ENCODE data around the gene USP33.
"Not testable (repeated sequence)": the region's sequence is repeated elsewhere in the genome, so short reads cannot be mapped to it uniquely, and the experiment has no call there.

The USP33 gene

GRCh38 chr1:77672374-77672773 lies 87.3 kb downstream of the USP33 start:
- H3K36me3 Mint-ChIP-seq (ENCODE audit: low read depth), result peaks cover 6% of the 10 kb centered on the region
- H3K4me3 Mint-ChIP-seq, result no peak overlapping the region
- H3K27ac Mint-ChIP-seq, result no peak overlapping the region
- no peaks in the 10 kb centered on the region for H3K27me3 Mint-ChIP-seq (ENCODE audit: low read depth)
- DNase-seq (ENCODE audit: low spot score), result no peak
- no peaks in the 10 kb centered on the region for H3K9me3 Mint-ChIP-seq
- H3K4me1 Mint-ChIP-seq (ENCODE audit: low read depth), result peaks cover 38% of the 10 kb centered on the region

GRCh38 chr1:77671836-77672235 lies 87.8 kb downstream of the USP33 start:
- no peak for DNase-seq (ENCODE audit: low spot score)
- H3K9me3 Mint-ChIP-seq, result no peaks in the 10 kb centered on the region
- H3K27me3 Mint-ChIP-seq (ENCODE audit: low read depth), result no peaks in the 10 kb centered on the region
- H3K36me3 Mint-ChIP-seq (ENCODE audit: low read depth), result peaks cover 6% of the 10 kb centered on the region
- no peak overlapping the region for H3K27ac Mint-ChIP-seq
- H3K4me1 Mint-ChIP-seq (ENCODE audit: low read depth), result peaks cover 40% of the 10 kb centered on the region
- H3K4me3 Mint-ChIP-seq, result peak overlapping the region; percentile 14

GRCh38 chr1:77670330-77670729 lies 89.3 kb downstream of the USP33 start:
- Mint-ChIP-seq H3K9me3 (no peaks in the 10 kb centered on the region), H3K27ac (no peak overlapping the region), H3K27me3 (ENCODE audit: low read depth) (no peaks in the 10 kb centered on the region), H3K4me1 (ENCODE audit: low read depth) (peaks cover 39% of the 10 kb centered on the region), H3K4me3 (no peak overlapping the region), H3K36me3 (ENCODE audit: low read depth) (peaks cover 2% of the 10 kb centered on the region)
- DNase-seq (ENCODE audit: low spot score), result no peak

GRCh38 chr1:77668924-77669449 lies 90.7 kb downstream of the USP33 start:
- Mint-ChIP-seq H3K4me1 (ENCODE audit: low read depth) (peaks cover 37% of the 10 kb centered on the region), H3K36me3 (ENCODE audit: low read depth) (peaks cover under 1% of the 10 kb centered on the region), H3K27me3 (ENCODE audit: low read depth) (no peaks in the 10 kb centered on the region), H3K4me3 (no peak overlapping the region), H3K9me3 (no peaks in the 10 kb centered on the region), H3K27ac (no peak overlapping the region)
- DNase-seq (ENCODE audit: low spot score), result no peak

GRCh38 chr1:77664939-77665516 lies 94.6 kb downstream of the USP33 start:
- H3K9me3 Mint-ChIP-seq, result no peaks in the 10 kb centered on the region
- no peak overlapping the region for H3K27ac Mint-ChIP-seq
- DNase-seq (ENCODE audit: low spot score), result no peak
- peaks cover 5% of the 10 kb centered on the region for H3K36me3 Mint-ChIP-seq (ENCODE audit: low read depth)
- no peaks in the 10 kb centered on the region for H3K27me3 Mint-ChIP-seq (ENCODE audit: low read depth)
- peaks cover 17% of the 10 kb centered on the region for H3K4me1 Mint-ChIP-seq (ENCODE audit: low read depth)
- no peak overlapping the region for H3K4me3 Mint-ChIP-seq

GRCh38 chr1:77661696-77662095 lies 98.0 kb downstream of the USP33 start:
- Mint-ChIP-seq H3K4me3 (no peak overlapping the region), H3K36me3 (ENCODE audit: low read depth) (peaks cover 7% of the 10 kb centered on the region), H3K4me1 (ENCODE audit: low read depth) (peaks cover 8% of the 10 kb centered on the region), H3K9me3 (no peaks in the 10 kb centered on the region), H3K27ac (no peak overlapping the region), H3K27me3 (ENCODE audit: low read depth) (no peaks in the 10 kb centered on the region)
- DNase-seq (ENCODE audit: low spot score), result no peak

GRCh38 chr1:77659879-77660593 lies 99.6 kb downstream of the USP33 start:
- no peak overlapping the region for H3K27ac Mint-ChIP-seq
- DNase-seq (ENCODE audit: low spot score), result no peak
- peaks cover 11% of the 10 kb centered on the region for H3K36me3 Mint-ChIP-seq (ENCODE audit: low read depth)
- peaks cover 6% of the 10 kb centered on the region for H3K4me1 Mint-ChIP-seq (ENCODE audit: low read depth)
- H3K27me3 Mint-ChIP-seq (ENCODE audit: low read depth), result no peaks in the 10 kb centered on the region
- H3K9me3 Mint-ChIP-seq, result no peaks in the 10 kb centered on the region
- no peak overlapping the region for H3K4me3 Mint-ChIP-seq

- Mint-ChIP-seq H3K4me3 (no peak overlapping the region), H3K9me3 (no peaks in the 10 kb centered on the region), H3K36me3 (ENCODE audit: low read depth) (peaks cover 11% of the 10 kb centered on the region), H3K4me1 (ENCODE audit: low read depth) (peaks cover 2% of the 10 kb centered on the region), H3K27me3 (ENCODE audit: low read depth) (no peaks in the 10 kb centered on the region), H3K27ac (no peak overlapping the region)
- no peak for DNase-seq (ENCODE audit: low spot score)
These were observed 101.4 kb downstream of the USP33 start for GRCh38 chr1:77658271-77658670.

- Mint-ChIP-seq H3K27me3 (ENCODE audit: low read depth) (no peaks in the 10 kb centered on the region), H3K9me3 (peaks cover 16% of the 10 kb centered on the region), H3K36me3 (ENCODE audit: low read depth) (peaks cover 33% of the 10 kb centered on the region), H3K4me3 (no peak overlapping the region), H3K4me1 (ENCODE audit: low read depth) (no peaks in the 10 kb centered on the region), H3K27ac (no peak overlapping the region)
- no peak for DNase-seq (ENCODE audit: low spot score)
These were observed 104.1 kb downstream of the USP33 start for GRCh38 chr1:77655431-77655974.

GRCh38 chr1:77652970-77653516 lies 106.6 kb downstream of the USP33 start:
- Mint-ChIP-seq H3K9me3 (peaks cover 33% of the 10 kb centered on the region), H3K27me3 (ENCODE audit: low read depth) (no peaks in the 10 kb centered on the region), H3K4me1 (ENCODE audit: low read depth) (no peaks in the 10 kb centered on the region), H3K27ac (no peak overlapping the region), H3K4me3 (no peak overlapping the region), H3K36me3 (ENCODE audit: low read depth) (peaks cover 53% of the 10 kb centered on the region)
- DNase-seq (ENCODE audit: low spot score), result no peak

GRCh38 chr1:77652268-77652667 lies 107.4 kb downstream of the USP33 start:
- H3K36me3 Mint-ChIP-seq (ENCODE audit: low read depth), result peaks cover 55% of the 10 kb centered on the region
- peaks cover 33% of the 10 kb centered on the region for H3K9me3 Mint-ChIP-seq
- H3K4me3 Mint-ChIP-seq, result no peak overlapping the region
- no peak overlapping the region for H3K27ac Mint-ChIP-seq
- H3K4me1 Mint-ChIP-seq (ENCODE audit: low read depth), result no peaks in the 10 kb centered on the region
- H3K27me3 Mint-ChIP-seq (ENCODE audit: low read depth), result no peaks in the 10 kb centered on the region
- DNase-seq (ENCODE audit: low spot score), result no peak

- no peaks in the 10 kb centered on the region for H3K4me1 Mint-ChIP-seq (ENCODE audit: low read depth)
- H3K27ac Mint-ChIP-seq, result no peak overlapping the region
- H3K36me3 Mint-ChIP-seq (ENCODE audit: low read depth), result peaks cover 67% of the 10 kb centered on the region
- no peak overlapping the region for H3K4me3 Mint-ChIP-seq
- no peak for DNase-seq (ENCODE audit: low spot score)
- H3K27me3 Mint-ChIP-seq (ENCODE audit: low read depth), result no peaks in the 10 kb centered on the region
- peaks cover 33% of the 10 kb centered on the region for H3K9me3 Mint-ChIP-seq
These were observed 110.5 kb downstream of the USP33 start for GRCh38 chr1:77649127-77649526.

GRCh38 chr1:77646224-77646623 lies 113.4 kb downstream of the USP33 start:
- not testable (repeated sequence) for H3K27me3 Mint-ChIP-seq (ENCODE audit: low read depth); H3K4me1 Mint-ChIP-seq (ENCODE audit: low read depth); H3K27ac Mint-ChIP-seq; H3K4me3 Mint-ChIP-seq; DNase-seq (ENCODE audit: low spot score)
- peaks cover 52% of the 10 kb centered on the region for H3K36me3 Mint-ChIP-seq (ENCODE audit: low read depth)
- peaks cover 24% of the 10 kb centered on the region for H3K9me3 Mint-ChIP-seq
